Stimulated activated CD8-positive, alpha-beta memory T cell treated with anti-CD3 and anti-CD28 coated beads, Interleukin-15, amount 100 ng/mL, for 48 hours (primary cell): ENCODE data around the gene NXNL1.
A peak's percentile ranks its signal among the peaks of the same experiment; 100 is the strongest.
"Not testable (repeated sequence)": the region's sequence is repeated elsewhere in the genome, so short reads cannot be mapped to it uniquely, and the experiment has no call there.

Experiments used
- DNase-seq, 2 donors: peaks; one replicate each; pipeline ENCODE4 v3.0.0-alpha.2; 2020; ENCODE audit warnings: low read depth in 2 of 2

NXNL1 gene

GRCh38 chr19:17460372-17461230 lies at the start of gene NXNL1:
Gene NXNL1 (minus strand): TSS chr19:17460926. CDS start chr19:17460869, 57 bp downstream.
- DNase-seq, result no peak

- DNase-seq, result not testable (repeated sequence)
Observed at GRCh38 chr19:17508558-17508933, 47.8 kb upstream of the NXNL1 start.

GRCh38 chr19:17506745-17507144 lies 46.0 kb upstream of the NXNL1 start:
- no peak for DNase-seq

- no peak for DNase-seq
Observed at GRCh38 chr19:17505223-17505622, 44.5 kb upstream of the NXNL1 start.

- no peak for DNase-seq
Observed at GRCh38 chr19:17504456-17504855, 43.7 kb upstream of the NXNL1 start.

GRCh38 chr19:17504030-17504429 lies 43.3 kb upstream of the NXNL1 start:
- no peak for DNase-seq

GRCh38 chr19:17503240-17503639 lies 42.5 kb upstream of the NXNL1 start:
- no peak for DNase-seq

GRCh38 chr19:17500447-17501198 lies 39.9 kb upstream of the NXNL1 start:
- DNase-seq, result no peak

- no peak for DNase-seq
Observed at GRCh38 chr19:17499648-17500446, 39.1 kb upstream of the NXNL1 start.

- not testable (repeated sequence) for DNase-seq
Observed at GRCh38 chr19:17499025-17499424, 38.3 kb upstream of the NXNL1 start.

GRCh38 chr19:17497149-17497798 lies 36.5 kb upstream of the NXNL1 start:
- DNase-seq, result no peak

- DNase-seq, result peak; percentile 63 to 80
Observed at GRCh38 chr19:17496337-17496997, 35.7 kb upstream of the NXNL1 start.

- DNase-seq, result no peak
Observed at GRCh38 chr19:17495639-17496296, 35.0 kb upstream of the NXNL1 start.

GRCh38 chr19:17491287-17491686 lies 30.6 kb upstream of the NXNL1 start:
- DNase-seq, result no peak

- no peak for DNase-seq
Observed at GRCh38 chr19:17490411-17490810, 29.7 kb upstream of the NXNL1 start.

GRCh38 chr19:17489392-17490030 lies 28.8 kb upstream of the NXNL1 start:
- DNase-seq, result no peak

GRCh38 chr19:17488593-17489391 lies 28.1 kb upstream of the NXNL1 start:
- DNase-seq, result peak; percentile 77 to 86

GRCh38 chr19:17487284-17488121 lies 26.8 kb upstream of the NXNL1 start:
- no peak for DNase-seq
